Cardiac septum (tissue), 1 donor: ENCODE measurements around the gene CMPK2. TPM values are rescaled to one million over a fixed set of nuclear protein-coding genes. Genes with fewer than 3 reads are reported as not detected.
"Not testable (repeated sequence)": the region's sequence is repeated elsewhere in the genome, so short reads cannot be mapped to it uniquely, and the experiment has no call there.

ENCODE experiments used
- DNase-seq: peaks from one replicate; pipeline ENCODE4 v3.0.0-alpha.2; 2020; ENCODE audit warnings: low spot score
- intact Hi-C: fragments of 100-400 bp; cut with DNase I; formaldehyde crosslinking; loops from one replicate; pipeline ENCODE4 v1.14.0; 2022
- long read RNA-seq: library from polyadenylated mRNA; unstranded; transcript quantifications from one replicate; pipeline ENCODE4 v2.0.0, GENCODE V29; 2021
- total RNA-seq: library from RNA; stranded (reverse); fragmentation: NEBNext Ultra II Directional; extraction: Animal tissue kit (Norgen Biotek cat#: 25700); gene quantifications from one replicate; pipeline ENCODE4 v1.2.1, GENCODE V29; 2021
- donor health status: DM: no; HTN: no; CAD: no.

CMPK2 gene
- 5.5 TPM for total RNA-seq
- long read RNA-seq, transcript CMPK2-201 (5 exons, 2,884 nt) = major isoform, 9 of 12 reads
- long read RNA-seq, partial matches to known transcripts = 1 of 12 reads
- long read RNA-seq, other reads (novel, unspliced or antisense) = 2 of 12 reads

DNA sequence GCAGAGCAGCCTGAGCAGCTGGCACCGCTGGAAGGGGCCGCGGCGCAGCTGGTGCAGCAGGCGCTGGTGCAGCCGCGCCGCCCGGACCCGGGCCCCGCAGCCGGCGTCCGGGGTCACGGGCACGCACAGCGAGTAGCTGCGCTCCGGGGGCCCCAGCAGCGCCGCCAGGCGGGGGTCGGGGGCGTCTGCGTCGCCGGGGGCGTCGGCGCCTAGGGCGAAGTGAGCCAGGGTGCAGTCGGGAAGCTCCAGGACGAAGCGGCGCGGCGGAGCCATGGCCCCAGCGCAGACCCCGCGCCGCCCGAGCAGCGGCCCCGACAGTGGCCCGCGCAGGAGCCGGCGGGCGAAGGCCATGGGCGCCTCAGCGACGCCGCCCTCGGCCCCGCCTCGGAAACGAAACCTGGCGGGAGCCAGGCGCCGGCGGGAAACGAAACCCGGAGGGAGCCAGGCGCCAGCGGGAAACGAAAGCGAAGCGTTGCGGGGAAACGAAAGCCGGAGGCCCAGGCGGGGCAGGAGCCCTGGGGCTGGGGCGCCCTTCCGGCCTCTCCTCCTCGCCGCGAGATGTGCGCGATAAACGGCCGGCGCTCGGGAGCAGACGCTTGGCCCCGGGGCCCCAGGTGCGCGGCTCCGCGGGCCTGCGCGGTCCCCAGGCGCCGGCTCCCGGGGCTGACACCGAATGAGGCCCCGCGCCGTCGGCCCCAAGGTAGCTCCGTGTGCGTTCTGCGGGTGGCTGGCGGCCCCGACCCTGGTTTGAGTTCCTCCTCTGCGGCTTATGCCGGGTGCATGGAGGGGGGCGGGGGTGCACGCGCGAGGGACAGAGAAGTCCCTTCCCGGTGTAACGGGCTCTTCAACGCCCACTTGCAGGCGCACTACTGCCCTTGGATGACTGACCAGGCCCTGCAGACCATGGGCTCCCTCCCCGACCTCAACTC lies at the start of gene CMPK2:
TSS of gene CMPK2 (minus strand) at position 562 of the 929 bp plus-strand sequence. CDS start at position 351, 211 bp downstream.
- intact Hi-C loops = no loop called here
- peak; percentile 91 for DNase-seq

GRCh38 chr2:6915399-6915798 lies 49.7 kb upstream of the CMPK2 start:
- intact Hi-C loops = loop anchor here (5.0 kb wide), 2 partner anchors 92 to 112 kb away; no protein-coding TSS in a partner anchor
- no peak for DNase-seq

GRCh38 chr2:6914828-6915227 lies 49.1 kb upstream of the CMPK2 start:
- intact Hi-C loops = loop anchor here (5.0 kb wide), 2 partner anchors 92 to 112 kb away; no protein-coding TSS in a partner anchor
- no peak for DNase-seq

DNA sequence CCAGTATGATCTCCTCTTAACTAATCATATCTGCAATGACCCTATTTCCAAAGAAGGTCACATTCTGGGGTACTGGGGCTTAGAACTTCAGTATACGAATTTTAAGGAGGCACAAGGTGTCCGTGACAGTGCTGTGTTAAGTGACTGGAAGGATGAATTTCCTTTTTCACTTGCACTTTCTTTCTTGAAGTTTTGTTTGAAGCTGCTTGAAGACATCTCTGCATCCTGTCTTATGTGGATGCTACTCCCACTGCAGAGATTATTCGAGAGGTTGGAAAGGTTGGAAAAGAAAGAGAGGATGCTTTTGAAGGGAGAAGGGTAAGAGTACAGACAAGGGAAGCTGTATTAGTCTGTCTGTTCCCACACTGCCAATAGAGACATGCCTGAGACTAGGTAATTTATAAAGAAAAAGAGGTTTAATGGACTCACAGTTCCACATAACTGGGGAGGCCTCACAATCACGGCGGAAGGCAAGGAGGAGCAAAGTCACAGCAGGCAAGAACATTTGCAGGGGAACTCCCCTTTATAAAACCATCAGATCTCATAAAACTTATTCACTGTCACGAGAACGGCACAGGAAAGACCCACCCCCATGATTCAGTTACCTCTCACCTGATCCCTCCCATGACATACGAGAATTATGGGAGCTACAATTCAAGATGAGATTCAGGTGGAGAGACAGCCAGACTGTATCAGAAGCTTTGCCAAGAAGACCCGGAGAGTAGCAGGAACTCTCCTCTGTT lies 47.9 kb upstream of the CMPK2 start:
- intact Hi-C loops = no loop called here
- DNase-seq = no peak

GRCh38 chr2:6911721-6912120 lies 46.0 kb upstream of the CMPK2 start:
- no peak for DNase-seq
- intact Hi-C loops = no loop called here

DNA sequence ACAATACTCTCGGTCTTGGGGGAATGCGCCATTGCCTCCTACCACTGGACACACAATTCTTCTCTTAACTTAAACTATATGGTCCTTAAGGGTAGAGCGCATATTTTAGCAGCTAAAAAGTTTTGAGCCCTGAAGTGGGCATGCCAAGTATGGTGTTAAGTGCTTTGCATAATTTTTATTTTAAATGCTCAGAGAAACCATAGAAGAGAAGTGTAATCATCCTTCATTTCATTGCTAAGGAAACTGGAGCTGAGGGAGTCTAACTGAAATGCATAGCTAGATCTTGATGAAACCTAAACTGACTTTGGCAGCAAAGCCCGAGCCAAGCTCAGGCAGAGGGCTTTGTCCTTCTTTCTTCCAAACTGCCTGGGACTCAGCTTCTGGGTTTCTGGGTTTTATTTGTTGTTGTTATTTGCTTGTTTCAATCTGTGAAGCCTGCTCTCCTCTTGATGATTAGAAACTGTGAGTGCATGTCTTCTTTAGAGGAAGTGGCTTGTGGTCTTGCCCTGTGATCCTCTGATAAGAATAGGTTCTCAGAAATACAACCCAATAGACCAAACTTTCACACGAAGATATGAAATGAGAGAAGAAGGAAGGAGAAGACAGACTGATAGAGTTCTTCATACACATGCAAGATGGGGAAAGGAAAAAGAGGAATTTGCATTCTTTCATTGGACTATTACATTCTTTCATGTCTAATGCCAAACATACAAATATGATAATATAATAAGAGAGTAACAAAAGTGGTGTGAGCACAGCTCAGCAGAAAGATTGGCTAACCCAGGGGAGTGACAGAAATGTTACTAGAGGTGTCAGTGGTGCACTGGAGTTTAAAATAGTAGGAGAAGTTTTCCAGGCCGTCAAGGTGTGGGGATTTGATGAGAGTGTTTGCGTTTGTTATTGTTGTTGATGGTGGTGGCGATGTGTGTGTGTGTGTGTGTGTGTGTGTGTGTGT lies 44.0 kb upstream of the CMPK2 start:
- intact Hi-C loops = no loop called here
- no peak for DNase-seq

DNA sequence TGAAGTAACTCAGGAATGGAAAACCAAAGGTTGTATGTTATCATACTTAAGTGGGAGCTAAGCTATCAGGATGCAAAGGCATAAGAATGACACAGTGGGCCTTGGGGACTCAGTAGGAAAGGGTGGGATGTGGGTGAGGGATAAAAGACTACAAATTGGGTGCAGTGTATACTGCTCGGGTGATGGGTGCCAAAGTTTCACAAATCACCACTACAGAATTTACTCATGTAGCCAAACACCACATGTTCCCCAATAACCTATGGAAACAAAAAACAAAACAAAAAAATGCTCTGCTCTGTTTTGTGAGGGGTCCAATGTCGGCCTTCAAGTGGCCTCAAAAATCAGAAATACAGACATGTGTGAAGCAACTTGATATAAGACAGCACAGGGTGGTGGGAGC lies 42.6 kb upstream of the CMPK2 start:
- intact Hi-C loops = no loop called here

DNA sequence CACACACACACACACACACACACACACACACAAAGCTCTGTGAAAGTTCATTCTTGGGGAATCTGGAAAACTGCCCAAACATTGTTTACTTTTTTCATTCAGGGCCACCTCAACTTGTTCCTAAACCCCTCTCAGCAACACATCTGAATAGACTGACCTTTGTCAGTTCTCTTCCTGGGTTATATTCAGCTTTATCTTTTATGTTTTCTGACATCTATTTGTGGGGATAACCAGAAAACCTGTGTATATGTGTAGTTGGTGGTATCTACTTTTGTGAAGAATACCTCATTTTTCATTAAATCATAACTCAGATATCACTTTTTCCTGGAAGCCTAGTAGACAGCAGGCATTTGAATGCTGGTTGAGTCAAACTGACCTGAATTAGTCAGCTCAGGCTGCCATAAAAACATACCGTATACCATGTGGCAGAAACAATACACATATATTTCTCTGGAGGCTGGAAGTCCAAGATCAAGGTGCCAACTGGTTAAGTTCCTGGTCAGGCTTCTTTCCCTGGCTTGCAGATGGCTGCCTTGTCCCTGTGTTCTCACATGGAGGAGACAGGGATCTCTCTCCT lies 40.5 kb upstream of the CMPK2 start:
- DNase-seq = no peak
- intact Hi-C loops = no loop called here

More for the DNA sequence above, 42.6 kb upstream of the CMPK2 start:
- no peak for DNase-seq

DNA sequence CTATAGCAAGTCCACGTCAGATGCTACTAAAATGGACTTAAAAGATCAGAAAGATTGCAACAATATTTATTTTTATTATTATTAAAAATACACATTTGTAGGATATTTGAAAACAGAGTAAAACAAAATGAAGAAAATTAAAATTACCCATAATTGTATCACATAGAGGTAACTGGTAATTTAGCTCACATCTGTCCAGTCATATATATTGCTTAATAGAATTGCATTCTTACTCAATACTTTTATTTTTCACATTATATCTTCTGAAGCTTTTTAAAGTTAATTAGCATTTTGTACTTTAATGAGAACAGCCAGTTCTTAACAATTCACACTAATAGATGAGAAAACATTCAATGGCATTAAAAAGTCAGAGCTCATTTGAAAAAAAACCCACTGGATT lies 40.0 kb upstream of the CMPK2 start:
- no peak for DNase-seq
- intact Hi-C loops = no loop called here

DNA sequence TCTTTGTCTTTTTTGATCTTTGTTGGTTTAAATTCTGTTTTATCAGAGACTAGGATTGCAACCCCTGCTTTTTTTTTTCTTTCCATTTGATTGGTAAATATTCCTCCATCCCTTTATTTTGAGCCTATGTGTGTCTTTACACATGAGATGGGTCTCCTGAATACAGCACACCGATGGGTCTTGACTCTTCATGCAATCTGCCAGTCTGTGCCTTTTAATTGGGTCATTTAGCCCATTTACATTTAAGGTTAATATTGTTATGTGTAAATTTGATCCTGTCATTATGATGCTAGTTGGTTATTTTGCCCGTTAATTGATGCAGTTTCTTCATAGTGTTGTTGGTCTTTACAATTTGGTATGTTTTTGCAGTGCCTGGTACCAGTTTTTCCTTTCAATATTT lies 36.9 kb upstream of the CMPK2 start:
- intact Hi-C loops, DNase-seq: not testable (repeated sequence)

- no peak for DNase-seq
- intact Hi-C loops = loop anchor here (2.0 kb wide), 1 partner anchor 148 kb away; no protein-coding TSS in a partner anchor
Observed at GRCh38 chr2:6896930-6897759, 31.4 kb upstream of the CMPK2 start.

DNA sequence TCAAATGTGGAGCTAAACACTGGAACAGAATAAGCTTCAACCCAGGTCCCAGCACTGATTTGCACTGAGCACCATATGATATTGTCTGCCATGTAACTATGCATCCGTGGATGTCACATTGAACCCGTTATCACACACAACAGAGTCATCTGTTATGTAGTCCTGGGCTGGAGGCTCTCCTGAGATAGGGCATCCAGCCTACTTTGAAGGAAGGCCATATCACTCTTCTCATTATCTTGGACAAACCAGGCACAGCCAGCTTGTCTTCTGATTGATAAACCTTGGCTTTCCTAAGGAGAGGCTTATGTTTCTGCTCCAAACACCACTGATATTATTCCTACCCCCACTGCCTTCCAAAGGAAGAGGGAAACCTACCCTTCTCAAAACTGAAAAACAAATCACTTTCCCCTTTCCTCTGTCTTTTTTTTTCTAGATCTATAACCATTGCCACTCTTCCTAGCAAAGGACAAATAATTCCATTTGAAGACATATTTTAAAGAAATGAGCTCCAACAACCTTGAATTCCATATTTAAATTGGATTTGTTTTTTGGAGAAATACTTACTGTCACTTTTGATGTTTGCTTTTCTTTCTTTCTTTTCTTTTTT lies 28.3 kb upstream of the CMPK2 start:
- intact Hi-C loops = no loop called here
- no peak for DNase-seq

GRCh38 chr2:6888724-6889123 lies 23.0 kb upstream of the CMPK2 start:
- intact Hi-C loops = no loop called here
- DNase-seq = no peak

GRCh38 chr2:6887751-6888192 lies 22.1 kb upstream of the CMPK2 start:
- DNase-seq = no peak

GRCh38 chr2:6885968-6886367 lies 20.3 kb upstream of the CMPK2 start:
- no peak for DNase-seq
- intact Hi-C loops = no loop called here

More at GRCh38 chr2:6887751-6888192, 22.1 kb upstream of the CMPK2 start:
- intact Hi-C loops = no loop called here

- no peak for DNase-seq
- intact Hi-C loops = no loop called here
Observed at GRCh38 chr2:6885551-6885950, 19.8 kb upstream of the CMPK2 start.

GRCh38 chr2:6883448-6884122 lies 17.9 kb upstream of the CMPK2 start:
- no peak for DNase-seq
- intact Hi-C loops = no loop called here
